Thoracic aorta (tissue), 2 donors: ENCODE measurements around the gene PTRH1. TPM values are rescaled to one million over a fixed set of nuclear protein-coding genes. Genes with fewer than 3 reads are reported as not detected.

Experiments used
- ATAC-seq: fragments of 150-250 bp; one replicate; pipeline ENCODE4 v1.8.0; 2017; ENCODE audit warnings: low read depth; ENCODE audit not compliant: insufficient number of reproducible peaks, low FRiP score
- DNase-seq: peaks from one replicate; pipeline ENCODE4 v3.0.0-alpha.2; 2020; ENCODE audit warnings: low spot score
- H3K27ac ChIP-seq, 2 donors: fragments of 200-600 bp; sonication (generic); 1 replicate in 1 of 2; 2 replicates in 1 of 2; pipeline ENCODE4 v1.5.1; 2016; ENCODE audit warnings: mild to moderate bottlenecking in 2 of 2, moderate library complexity in 2 of 2
- H3K27me3 ChIP-seq: fragments of 200-600 bp; sonication (generic); replicated peaks from 2 replicates; pipeline ENCODE4 v1.6.0; 2016; ENCODE audit warnings: mild to moderate bottlenecking; ENCODE audit not compliant: insufficient read depth
- H3K36me3 ChIP-seq: fragments of 200-600 bp; sonication (generic); one replicate; pipeline ENCODE4 v1.5.1; 2016
- H3K4me1 ChIP-seq, 2 donors: fragments of 200-600 bp; sonication (generic); 1 replicate in 1 of 2; 2 replicates in 1 of 2; pipeline versions ENCODE4 v1.5.1 to v1.6.0; 2016; ENCODE audit warnings: low read depth in 2 of 2, mild to moderate bottlenecking in 1 of 2; ENCODE audit not compliant: control insufficient read depth in 1 of 2
- H3K4me3 ChIP-seq: fragments of 200-600 bp; sonication (generic); 2 replicates; pipeline ENCODE4 v1.5.1; 2016; ENCODE audit warnings: mild to moderate bottlenecking
- H3K9me3 ChIP-seq: fragments of 200-600 bp; sonication (generic); 2 replicates; pipeline ENCODE4 v1.5.1; 2016
- total RNA-seq, 2 donors: library from RNA; depleted of rRNA; stranded (reverse); fragments of >200 nt; gene quantifications; one replicate each; pipeline versions ENCODE4 v1.1.0 to v1.2.3, GENCODE V29; 2016
- TF ChIP-seq, protein P1 (sequence below): fragments of 200-600 bp; sonication (generic); IDR thresholded peaks from one replicate; pipeline ENCODE4 v1.5.1; 2019; ENCODE audit warnings: antibody characterized with exemption

PTRH1 gene
- total RNA-seq, 2 donors from 2014 or later = 9.3 to 25.9 TPM

DNA sequence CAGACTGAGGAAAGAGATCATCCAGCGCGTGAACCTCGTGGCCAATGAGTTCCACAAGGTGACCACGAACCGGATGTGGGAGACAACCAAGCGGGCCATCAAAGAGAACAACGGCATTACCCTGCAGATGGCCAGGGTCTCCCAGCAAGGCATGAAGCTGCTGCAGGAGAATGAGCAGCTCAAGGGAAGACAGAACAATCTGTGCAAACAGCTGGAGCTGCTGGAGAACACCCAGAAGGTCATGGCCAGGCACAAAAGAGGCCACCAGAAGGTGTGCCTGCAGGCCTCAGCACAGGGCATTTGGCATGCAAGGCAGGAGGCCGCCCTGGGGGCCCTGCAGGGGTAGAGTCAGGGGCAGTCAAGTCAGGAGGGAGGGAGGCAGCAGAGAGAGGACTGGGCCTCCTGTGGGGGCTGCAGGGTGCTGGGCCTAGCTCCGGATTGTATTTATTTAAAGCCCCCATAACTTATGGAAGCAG, 4.2 kb downstream of the PTRH1 start:
- no peak overlapping the region for H3K27ac ChIP-seq
- H3K9me3 ChIP-seq = no peaks in the 10 kb centered on the region
- no peak for ATAC-seq
- no peaks in the 10 kb centered on the region for H3K36me3 ChIP-seq
- peaks cover 6 to 10% of the 10 kb centered on the region in 2 donors for H3K4me1 ChIP-seq
- no peak overlapping the region for H3K4me3 ChIP-seq
- H3K27me3 ChIP-seq = no peaks in the 10 kb centered on the region
- DNase-seq = no peak
- TF ChIP-seq, protein P1, sequence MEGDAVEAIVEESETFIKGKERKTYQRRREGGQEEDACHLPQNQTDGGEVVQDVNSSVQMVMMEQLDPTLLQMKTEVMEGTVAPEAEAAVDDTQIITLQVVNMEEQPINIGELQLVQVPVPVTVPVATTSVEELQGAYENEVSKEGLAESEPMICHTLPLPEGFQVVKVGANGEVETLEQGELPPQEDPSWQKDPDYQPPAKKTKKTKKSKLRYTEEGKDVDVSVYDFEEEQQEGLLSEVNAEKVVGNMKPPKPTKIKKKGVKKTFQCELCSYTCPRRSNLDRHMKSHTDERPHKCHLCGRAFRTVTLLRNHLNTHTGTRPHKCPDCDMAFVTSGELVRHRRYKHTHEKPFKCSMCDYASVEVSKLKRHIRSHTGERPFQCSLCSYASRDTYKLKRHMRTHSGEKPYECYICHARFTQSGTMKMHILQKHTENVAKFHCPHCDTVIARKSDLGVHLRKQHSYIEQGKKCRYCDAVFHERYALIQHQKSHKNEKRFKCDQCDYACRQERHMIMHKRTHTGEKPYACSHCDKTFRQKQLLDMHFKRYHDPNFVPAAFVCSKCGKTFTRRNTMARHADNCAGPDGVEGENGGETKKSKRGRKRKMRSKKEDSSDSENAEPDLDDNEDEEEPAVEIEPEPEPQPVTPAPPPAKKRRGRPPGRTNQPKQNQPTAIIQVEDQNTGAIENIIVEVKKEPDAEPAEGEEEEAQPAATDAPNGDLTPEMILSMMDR = no peak

GRCh38 chr9:127710204-127710783, 5.2 kb downstream of the PTRH1 start:
- no peak for ATAC-seq
- Histone ChIP-seq H3K27ac (no peak overlapping the region), H3K9me3 (no peaks in the 10 kb centered on the region), H3K36me3 (no peaks in the 10 kb centered on the region), H3K4me1 (peaks cover 3 to 7% of the 10 kb centered on the region in 2 donors), H3K4me3 (no peak overlapping the region), H3K27me3 (no peaks in the 10 kb centered on the region)
- no peak for DNase-seq
- TF ChIP-seq, protein P1 = no peak

DNA sequence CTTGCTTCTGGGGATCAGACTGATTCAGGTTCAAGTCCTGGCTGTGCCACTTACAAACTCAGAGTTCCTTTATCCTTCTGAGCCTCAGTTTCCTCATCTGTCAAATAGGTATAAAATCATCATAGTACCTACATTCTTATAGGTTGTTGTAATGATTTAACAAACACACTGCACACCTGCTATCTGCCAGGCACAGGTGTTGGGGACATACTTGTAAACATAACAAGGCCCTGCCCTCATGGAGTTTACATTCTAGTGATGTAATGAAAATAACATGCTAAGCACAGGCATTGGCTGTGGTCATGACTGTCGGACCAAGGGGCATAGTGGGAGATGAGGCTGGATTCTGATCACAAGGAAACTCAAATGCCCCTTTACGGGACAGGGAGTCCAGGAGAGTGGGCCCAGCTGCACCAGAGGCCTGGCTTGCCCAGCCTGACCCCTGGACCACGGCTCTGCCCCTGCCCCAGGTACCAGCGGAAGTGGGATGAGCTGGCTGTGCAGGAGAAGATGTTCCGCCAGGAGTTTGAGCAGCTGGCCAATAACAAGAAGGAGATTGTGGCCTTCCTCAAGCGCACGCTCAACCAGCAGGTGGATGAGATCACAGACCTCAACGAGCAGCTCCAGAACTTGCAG, 6.4 kb downstream of the PTRH1 start:
- no peak for DNase-seq
- Histone ChIP-seq H3K4me1 (peaks cover 0 to under 1% of the 10 kb centered on the region in 2 donors), H3K27ac (no peak overlapping the region), H3K36me3 (no peaks in the 10 kb centered on the region), H3K4me3 (no peak overlapping the region), H3K27me3 (no peaks in the 10 kb centered on the region), H3K9me3 (no peaks in the 10 kb centered on the region)
- ATAC-seq = no peak
- TF ChIP-seq, protein P1 = no peak

GRCh38 chr9:127707766-127708165, 7.7 kb downstream of the PTRH1 start:
- Histone ChIP-seq H3K4me1 (no peaks in the 10 kb centered on the region), H3K27ac (no peak overlapping the region), H3K4me3 (no peak overlapping the region), H3K27me3 (no peaks in the 10 kb centered on the region), H3K9me3 (no peaks in the 10 kb centered on the region), H3K36me3 (no peaks in the 10 kb centered on the region)
- no peak for DNase-seq
- TF ChIP-seq, protein P1 = no peak
- no peak for ATAC-seq

- H3K36me3 ChIP-seq = no peaks in the 10 kb centered on the region
- H3K27me3 ChIP-seq = no peaks in the 10 kb centered on the region
- H3K4me3 ChIP-seq = no peak within 1 kb of the TSS
- DNase-seq (no peak), ATAC-seq (no peak)
- H3K9me3 ChIP-seq = no peaks in the 10 kb centered on the region
- TF ChIP-seq, protein P1 = no peak
- H3K4me1 ChIP-seq = no peaks in the 10 kb centered on the region
- no peak within 1 kb of the TSS for H3K27ac ChIP-seq
Observed at GRCh38 chr9:127706836-127707241, 8.6 kb downstream of the PTRH1 start, which contains the start of gene CFAP157. Gene CFAP157 (plus strand): TSS chr9:127706988. CDS start chr9:127707032, 44 bp downstream.
